SU-DHL-6 (cell line): ENCODE data around the gene BZW1.

Source experiments
- H2AFZ ChIP-seq: fragments of 200-600 bp; sonication (generic); 2 replicates; pipeline ENCODE4 v1.6.1; 2014; ENCODE audit warnings: low read depth, mild to moderate bottlenecking, moderate library complexity, mixed read lengths, antibody characterized with exemption, low read length; ENCODE audit not compliant: severe bottlenecking
- H3F3A ChIP-seq: fragments of 200-600 bp; shearing (Covaris generic); 2 replicates; pipeline ENCODE4 v1.6.0; 2016; ENCODE audit warnings: antibody characterized with exemption, mild to moderate bottlenecking; ENCODE audit not compliant: insufficient read depth
- H3K27ac ChIP-seq: fragments of 200-600 bp; sonication (generic); 2 replicates; pipeline ENCODE4 v1.5.1; 2016; ENCODE audit warnings: low read depth, mild to moderate bottlenecking, low read length, moderate library complexity, mixed read lengths
- H3K27me3 ChIP-seq: fragments of 200-600 bp; sonication (generic), shearing (Covaris generic); 2 replicates; pipeline ENCODE4 v1.6.0; 2014; ENCODE audit warnings: mild to moderate bottlenecking, low read length
- H3K36me3 ChIP-seq: fragments of 200-600 bp; sonication (generic); 2 replicates; pipeline ENCODE4 v1.6.1; 2014; ENCODE audit warnings: mild to moderate bottlenecking, low read length, mixed read lengths
- H3K4me2 ChIP-seq: fragments of 300-600, 200-600 bp; shearing (Covaris generic), sonication (generic); 2 replicates; pipeline ENCODE4 v1.6.0; 2014; ENCODE audit warnings: low read length, low read depth, mild to moderate bottlenecking; ENCODE audit not compliant: poor library complexity, severe bottlenecking
- H3K4me3 ChIP-seq: fragments of 200-600 bp; sonication (generic); 2 replicates; pipeline ENCODE4 v1.5.1; 2014; ENCODE audit warnings: antibody characterized with exemption, low read length, mild to moderate bottlenecking, mixed read lengths; ENCODE audit not compliant: insufficient read depth, poor library complexity, severe bottlenecking
- H3K79me2 ChIP-seq: fragments of 200-600 bp; sonication (generic); 2 replicates; pipeline ENCODE4 v1.6.1; 2014; ENCODE audit warnings: mild to moderate bottlenecking, low read length, moderate library complexity; ENCODE audit not compliant: insufficient read depth
- H3K9ac ChIP-seq: fragments of 200-600 bp; sonication (generic); 2 replicates; pipeline ENCODE4 v1.7.0; 2014; ENCODE audit warnings: mild to moderate bottlenecking, low read length
- H3K9me2 ChIP-seq: fragments of 200-600 bp; sonication (generic); replicated peaks from 2 replicates; pipeline ENCODE4 v1.6.1; 2014; ENCODE audit warnings: low read length; ENCODE audit not compliant: insufficient read depth
- H3K9me3 ChIP-seq: fragments of 200-600 bp; sonication (generic); 2 replicates; pipeline ENCODE4 v1.6.1; 2014; ENCODE audit warnings: low read length, mixed read lengths; ENCODE audit not compliant: insufficient read depth
- H4K20me1 ChIP-seq: fragments of 200-600 bp; sonication (generic); 2 replicates; pipeline ENCODE4 v1.6.1; 2014; ENCODE audit warnings: low read depth, mild to moderate bottlenecking, antibody characterized with exemption, low read length, moderate library complexity, mixed read lengths
- CTCF ChIP-seq: fragments of 200-600 bp; sonication (generic); IDR thresholded peaks from one replicate; pipeline ENCODE4 v1.5.1; 2017; ENCODE audit warnings: antibody characterized with exemption, mild to moderate bottlenecking, low read length, moderate library complexity; ENCODE audit not compliant: insufficient read depth, poor library complexity, severe bottlenecking
- EZH2phosphoT487 ChIP-seq: fragments of 200-600 bp; sonication (generic), shearing (Covaris generic); conservative IDR thresholded peaks from 2 replicates; pipeline ENCODE4 v1.6.1; 2018; ENCODE audit warnings: mild to moderate bottlenecking, antibody characterized with exemption, low read length, moderate library complexity, mixed read lengths

The BZW1 gene

GRCh38 chr2:200810998-200811332 lies 745 bp upstream of the BZW1 start:
- Histone ChIP-seq H3K9ac (peak overlapping the region; percentile 98), H3K9me2 (no peaks in the 10 kb centered on the region), H3K36me3 (peaks cover 28% of the 10 kb centered on the region), H3K79me2 (peaks cover 34% of the 10 kb centered on the region), H3K4me2 (peak overlapping the region; percentile 73), H3K27me3 (no peaks in the 10 kb centered on the region), H3K4me3 (peak overlapping the region; percentile 56), H4K20me1 (peaks cover 18% of the 10 kb centered on the region), H3F3A (peaks cover 3% of the 10 kb centered on the region; the same call in 1 of the 2 replicates), H2AFZ (peak overlapping the region; percentile 86), H3K27ac (no peak overlapping the region), H3K9me3 (no peaks in the 10 kb centered on the region)
- no peak for TF ChIP-seq EZH2phosphoT487
- TF ChIP-seq CTCF = no peak

- Histone ChIP-seq H3K4me2 (peak overlapping the region; percentile 75), H4K20me1 (peaks cover 18% of the 10 kb centered on the region), H3K4me3 (peak overlapping the region; percentile 96), H3K79me2 (peaks cover 38% of the 10 kb centered on the region), H3F3A (peaks cover 3% of the 10 kb centered on the region; the same call in 1 of the 2 replicates), H3K27me3 (no peaks in the 10 kb centered on the region), H3K36me3 (peaks cover 39% of the 10 kb centered on the region), H3K9ac (peak overlapping the region; percentile 98), H3K9me3 (no peaks in the 10 kb centered on the region), H3K9me2 (no peaks in the 10 kb centered on the region), H3K27ac (peak overlapping the region; percentile 86), H2AFZ (peak overlapping the region; percentile 89)
- peak; percentile 63 for TF ChIP-seq CTCF
- TF ChIP-seq EZH2phosphoT487 = no peak
Measured at GRCh38 chr2:200812122-200813022, 662 bp downstream of the BZW1 start.

- no peak overlapping the region for H3K4me3 ChIP-seq
- H3K27ac ChIP-seq = no peak overlapping the region
- H3K9me2 ChIP-seq = no peaks in the 10 kb centered on the region
- no peaks in the 10 kb centered on the region for H3K27me3 ChIP-seq
- peaks cover 59% of the 10 kb centered on the region for H3K36me3 ChIP-seq
- peak overlapping the region; percentile 75 for H3K4me2 ChIP-seq
- H3K9me3 ChIP-seq = no peaks in the 10 kb centered on the region
- H2AFZ ChIP-seq = no peak overlapping the region
- H4K20me1 ChIP-seq = peaks cover 18% of the 10 kb centered on the region
- H3K9ac ChIP-seq = no peak overlapping the region
- TF ChIP-seq EZH2phosphoT487 (no peak), CTCF (no peak)
- peaks cover 38% of the 10 kb centered on the region for H3K79me2 ChIP-seq
- peaks cover 3% of the 10 kb centered on the region; the same call in 1 of the 2 replicates for H3F3A ChIP-seq
Measured at GRCh38 chr2:200814276-200814815, 2.6 kb downstream of the BZW1 start.
